DOHH2 (cell line): ENCODE measurements around the gene FAM177A1.

Experiments
- CTCF ChIP-seq: fragments of 200-600 bp; sonication (generic); IDR thresholded peaks from one replicate; pipeline ENCODE4 v1.5.1; 2014; ENCODE audit warnings: antibody characterized with exemption, mild to moderate bottlenecking, low read depth, low read length; ENCODE audit not compliant: poor library complexity, severe bottlenecking
- EZH2phosphoT487 ChIP-seq: fragments of 200-600 bp; sonication (generic); IDR thresholded peaks from 2 replicates; pipeline ENCODE4 v1.6.1; 2017; ENCODE audit warnings: borderline replicate concordance, mild to moderate bottlenecking, antibody characterized with exemption, low read length, moderate library complexity, mixed read lengths

GRCh38 chr14:35028435-35028834, 17.6 kb upstream of the FAM177A1 start:
- TF ChIP-seq CTCF, result no peak
- no peak for TF ChIP-seq EZH2phosphoT487
